OCI-LY7 (cell line): ENCODE data around the gene DCAF11.

Experiments used
- EZH2phosphoT487 ChIP-seq: fragments of 200-600 bp; sonication (generic); IDR thresholded peaks from 2 replicates; pipeline ENCODE4 v1.6.1; 2018; ENCODE audit warnings: low read depth, borderline replicate concordance, mild to moderate bottlenecking, mixed run types, antibody characterized with exemption, low read length, moderate library complexity, mixed read lengths
- TF ChIP-seq, protein P1 (sequence below): fragments of 200-600 bp; sonication (generic); conservative IDR thresholded peaks from 2 replicates; pipeline ENCODE4 v1.5.1; 2014; ENCODE audit warnings: mild to moderate bottlenecking, antibody characterized with exemption, low read length, moderate library complexity, mixed read lengths

DNA sequence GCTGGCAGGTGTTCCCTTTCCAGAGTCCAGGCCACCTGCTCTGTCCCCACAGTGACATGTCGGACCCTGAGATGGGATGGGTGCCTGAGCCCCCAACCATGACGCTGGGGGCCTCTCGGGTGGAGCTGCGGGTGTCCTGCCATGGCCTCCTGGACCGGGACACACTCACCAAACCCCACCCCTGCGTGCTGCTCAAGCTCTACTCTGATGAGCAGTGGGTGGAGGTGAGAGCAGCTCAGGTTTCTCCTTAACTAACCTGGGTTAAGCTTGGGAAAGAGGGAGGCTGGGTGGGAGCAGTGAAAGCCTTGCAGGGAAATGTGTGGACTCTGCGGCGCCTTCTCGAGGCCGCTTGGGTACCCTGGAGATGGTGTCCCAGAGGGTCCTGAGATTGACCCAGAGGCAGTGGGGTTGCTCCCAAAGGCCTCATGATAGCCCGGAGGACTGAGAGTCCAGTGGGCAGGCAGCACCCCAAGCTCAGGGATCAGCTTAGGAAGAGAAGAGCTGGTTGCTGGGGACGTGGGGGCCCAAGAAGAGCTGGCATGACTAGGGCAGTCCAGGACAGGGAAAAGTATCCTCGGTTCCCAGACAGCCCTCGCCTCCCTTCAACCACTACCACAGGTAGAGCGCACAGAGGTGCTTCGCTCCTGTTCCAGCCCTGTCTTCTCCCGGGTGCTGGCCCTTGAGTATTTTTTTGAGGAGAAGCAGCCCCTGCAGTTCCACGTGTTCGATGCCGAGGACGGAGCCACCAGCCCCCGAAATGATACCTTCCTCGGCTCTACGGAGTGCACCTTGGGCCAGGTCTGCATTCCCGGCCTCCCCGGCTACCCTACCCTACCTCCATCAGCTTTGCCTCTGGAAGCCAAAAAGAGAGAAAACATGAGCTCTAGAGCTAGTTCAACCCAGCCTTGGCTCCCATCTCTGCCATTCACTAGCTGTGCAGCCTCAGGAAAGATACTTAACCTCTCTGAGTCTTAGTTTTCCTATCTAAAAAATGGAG, 41.4 kb upstream of the DCAF11 start:
- TF ChIP-seq, protein P1, sequence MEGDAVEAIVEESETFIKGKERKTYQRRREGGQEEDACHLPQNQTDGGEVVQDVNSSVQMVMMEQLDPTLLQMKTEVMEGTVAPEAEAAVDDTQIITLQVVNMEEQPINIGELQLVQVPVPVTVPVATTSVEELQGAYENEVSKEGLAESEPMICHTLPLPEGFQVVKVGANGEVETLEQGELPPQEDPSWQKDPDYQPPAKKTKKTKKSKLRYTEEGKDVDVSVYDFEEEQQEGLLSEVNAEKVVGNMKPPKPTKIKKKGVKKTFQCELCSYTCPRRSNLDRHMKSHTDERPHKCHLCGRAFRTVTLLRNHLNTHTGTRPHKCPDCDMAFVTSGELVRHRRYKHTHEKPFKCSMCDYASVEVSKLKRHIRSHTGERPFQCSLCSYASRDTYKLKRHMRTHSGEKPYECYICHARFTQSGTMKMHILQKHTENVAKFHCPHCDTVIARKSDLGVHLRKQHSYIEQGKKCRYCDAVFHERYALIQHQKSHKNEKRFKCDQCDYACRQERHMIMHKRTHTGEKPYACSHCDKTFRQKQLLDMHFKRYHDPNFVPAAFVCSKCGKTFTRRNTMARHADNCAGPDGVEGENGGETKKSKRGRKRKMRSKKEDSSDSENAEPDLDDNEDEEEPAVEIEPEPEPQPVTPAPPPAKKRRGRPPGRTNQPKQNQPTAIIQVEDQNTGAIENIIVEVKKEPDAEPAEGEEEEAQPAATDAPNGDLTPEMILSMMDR, result no peak
- TF ChIP-seq EZH2phosphoT487, result no peak
